Activated CD4-positive, alpha-beta T cell treated with anti-CD3 and anti-CD28 coated beads, Interleukin-2, Interleukin-4, amounts not matched to agents 100 ng/mL and 50 ng/mL, durations not matched to agents 16 hours and 8 hours (primary cell): ENCODE measurements around the gene GFY.
A peak's percentile ranks its signal among the peaks of the same experiment; 100 is the strongest.

Experiments
- DNase-seq: peaks from one replicate; pipeline ENCODE4 v3.0.0-alpha.2; 2020; ENCODE audit warnings: low spot score

Gene GFY

DNA sequence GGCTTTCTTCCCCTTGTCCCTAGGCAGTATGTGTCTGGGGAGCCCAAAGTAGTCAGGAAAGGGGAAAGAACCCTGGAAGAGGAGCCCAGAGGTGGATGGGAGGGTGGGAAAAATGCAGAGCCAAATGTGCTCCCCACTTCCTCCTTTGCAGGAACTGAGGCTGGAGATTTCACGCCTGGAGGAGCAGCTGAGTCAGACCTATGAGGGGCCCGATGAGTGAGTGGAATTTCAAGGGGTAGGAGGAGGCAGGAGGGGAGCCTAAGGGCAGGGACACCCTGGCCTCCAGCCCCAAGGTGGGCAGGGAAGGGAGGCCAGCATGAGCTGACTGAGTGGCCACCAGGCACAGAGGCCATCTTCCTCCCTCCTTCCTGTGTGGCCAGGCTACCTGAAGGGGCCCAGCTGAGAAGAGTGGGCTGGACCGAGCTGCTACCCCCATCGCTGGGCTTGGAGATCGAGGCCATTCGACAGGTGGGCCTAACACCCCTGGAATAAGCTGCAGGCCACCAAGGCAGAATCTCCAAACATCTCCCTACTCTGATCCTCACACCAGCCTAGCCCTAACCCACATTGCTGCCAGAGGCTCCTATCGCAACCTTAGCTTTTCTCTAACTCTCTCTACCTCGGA lies 16.3 kb upstream of the GFY start:
- no peak for DNase-seq

DNA sequence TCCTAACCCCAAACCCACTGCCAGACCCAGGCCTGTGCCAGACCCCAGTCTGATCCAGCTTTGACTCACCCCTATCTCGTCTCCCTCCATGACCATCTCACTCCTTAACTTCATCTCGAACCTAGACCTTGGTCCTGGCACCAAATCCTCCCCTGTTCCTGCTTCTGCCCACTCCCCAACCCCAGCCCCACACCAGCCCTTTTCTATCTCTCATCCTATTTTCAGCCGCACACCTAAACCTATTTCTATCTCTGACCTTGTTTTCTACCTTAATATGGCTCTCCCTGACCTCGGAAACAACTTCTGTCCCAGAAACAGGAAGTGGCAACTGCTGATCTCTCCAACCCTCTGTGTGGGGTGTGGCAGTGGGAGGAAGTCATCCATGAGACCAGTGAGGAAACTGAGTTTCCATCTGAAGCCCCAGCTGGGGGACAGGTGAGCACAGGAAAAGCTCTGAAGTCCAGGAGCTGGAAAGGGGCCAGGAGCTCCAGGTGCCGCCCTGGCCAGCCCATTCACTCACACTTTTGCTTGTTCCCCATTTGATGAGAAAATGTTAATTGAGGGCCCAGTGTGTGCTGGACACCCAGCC lies 15.7 kb upstream of the GFY start:
- DNase-seq = peak; percentile 30

DNA sequence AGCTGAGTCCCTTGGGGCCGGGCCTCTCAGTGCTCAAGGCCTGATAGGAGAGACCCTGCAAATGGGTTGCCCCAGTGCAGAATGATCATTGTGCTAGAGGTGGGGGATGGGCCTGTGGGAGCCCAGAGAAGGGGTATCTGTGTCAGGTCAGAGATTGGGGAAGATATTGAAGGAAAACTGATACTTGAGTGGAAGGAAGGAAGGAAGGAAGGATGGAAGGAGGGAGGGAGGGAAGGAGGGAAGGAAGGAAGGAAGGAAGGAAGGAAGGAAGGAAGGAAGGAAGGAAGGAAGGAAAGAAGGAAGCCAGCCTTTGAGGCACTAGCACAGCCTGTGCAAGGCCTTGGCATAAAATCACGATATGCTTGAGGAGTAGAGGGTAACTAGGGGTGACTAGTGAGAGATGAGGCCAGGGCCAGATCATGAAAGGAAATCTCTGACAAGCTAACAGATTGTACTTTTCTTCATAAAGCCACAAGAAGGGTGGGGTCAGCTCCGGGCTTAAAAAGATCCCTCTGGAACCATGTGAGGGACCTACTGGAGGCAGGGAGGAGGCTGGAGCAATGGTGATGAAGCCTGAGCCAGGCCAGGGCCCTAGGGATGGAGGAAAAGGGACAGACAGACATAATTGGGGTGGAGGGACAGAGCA lies 13.4 kb upstream of the GFY start:
- no peak for DNase-seq

DNA sequence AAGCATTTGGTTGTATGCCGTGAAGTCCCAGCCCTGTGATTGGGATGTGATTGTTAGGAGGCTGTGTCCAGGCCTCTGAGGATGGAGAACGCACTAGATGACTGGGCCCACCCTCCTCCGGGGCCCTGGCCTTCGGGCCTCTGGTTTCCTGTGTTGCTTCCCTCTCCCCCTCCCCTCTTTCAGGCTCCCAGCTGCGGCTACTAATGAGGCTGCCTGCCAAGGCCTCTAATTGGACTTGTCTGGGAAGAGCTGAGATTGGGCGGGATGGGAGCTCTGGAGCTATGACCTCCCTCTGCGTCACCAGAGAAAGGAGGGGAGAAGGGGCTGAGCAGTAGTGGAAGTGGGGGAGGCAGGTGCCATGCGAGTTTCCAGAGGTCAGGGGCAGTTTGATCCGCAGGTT lies 11.8 kb upstream of the GFY start:
- no peak for DNase-seq

DNA sequence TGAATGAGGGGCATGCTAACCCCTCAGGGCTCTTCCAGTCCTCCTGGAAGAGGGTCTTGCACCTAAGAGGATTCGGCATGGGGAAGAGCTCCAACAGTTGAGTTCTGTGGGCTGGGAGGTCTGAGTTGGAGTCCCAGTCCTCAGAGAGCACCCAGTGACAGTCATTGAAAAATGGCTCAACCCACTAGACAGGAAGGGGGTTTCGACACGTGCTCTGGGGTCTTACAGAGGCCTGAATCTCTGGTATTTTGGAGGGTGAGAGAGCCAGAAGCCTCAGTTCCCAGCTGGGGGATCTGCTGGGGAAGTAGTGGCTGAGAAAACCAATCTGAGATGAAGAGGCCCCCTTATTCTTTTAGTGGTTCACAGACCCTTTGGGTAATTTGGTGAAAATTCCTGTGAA lies 10.9 kb upstream of the GFY start:
- no peak for DNase-seq

DNA sequence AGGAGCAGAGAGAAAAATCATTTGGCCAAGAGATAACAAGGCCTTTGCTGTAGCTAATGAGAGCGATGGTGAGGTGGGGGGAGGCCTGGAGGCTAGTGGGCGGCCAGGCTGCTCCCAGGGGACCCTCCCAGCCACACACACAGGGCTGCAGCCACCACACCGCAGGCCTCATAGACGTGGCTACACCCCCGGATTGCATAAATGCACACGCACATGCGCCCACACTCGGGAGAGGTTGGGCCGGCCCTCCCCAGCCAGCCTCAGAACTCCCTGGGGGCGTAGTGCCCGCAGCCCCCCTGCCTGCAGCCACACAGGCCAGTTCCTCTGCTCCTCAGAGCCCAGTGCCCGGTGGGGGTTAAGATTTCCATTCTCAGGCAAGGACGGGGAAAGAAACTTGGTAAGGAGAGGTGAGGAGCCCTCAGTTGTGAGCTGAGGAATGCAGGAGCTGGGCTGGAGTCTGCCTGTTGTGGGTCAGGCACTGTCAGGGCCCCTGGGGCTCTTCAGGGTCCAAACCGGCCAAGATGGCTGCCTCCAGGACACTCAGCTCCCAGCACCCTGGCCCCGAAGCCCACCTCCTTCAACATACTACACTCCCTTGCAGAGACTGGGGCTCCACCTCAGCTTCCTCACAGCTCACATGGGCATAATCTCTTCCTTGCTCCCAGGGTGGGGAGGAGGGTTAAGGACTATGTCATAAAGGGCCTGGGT lies 9.9 kb upstream of the GFY start:
- no peak for DNase-seq

DNA sequence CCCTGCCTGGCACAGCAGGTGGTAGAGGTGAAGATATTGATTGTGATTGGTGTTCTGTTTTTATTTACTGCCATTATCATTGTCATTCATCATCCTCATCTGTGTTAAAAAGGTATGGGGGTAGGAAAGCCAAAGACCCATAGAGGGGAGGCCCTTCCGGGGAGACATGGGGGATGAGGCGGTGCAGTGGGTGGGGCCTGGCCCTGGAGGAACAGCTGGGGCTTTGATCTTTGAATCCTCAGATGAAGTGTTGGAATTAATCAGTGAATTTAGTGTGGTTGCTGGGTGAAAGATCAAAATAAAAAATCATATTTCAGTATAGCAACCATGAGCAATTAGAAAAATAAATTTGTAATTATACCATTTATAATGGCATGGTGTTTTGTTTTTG lies 9.4 kb upstream of the GFY start:
- no peak for DNase-seq

DNA sequence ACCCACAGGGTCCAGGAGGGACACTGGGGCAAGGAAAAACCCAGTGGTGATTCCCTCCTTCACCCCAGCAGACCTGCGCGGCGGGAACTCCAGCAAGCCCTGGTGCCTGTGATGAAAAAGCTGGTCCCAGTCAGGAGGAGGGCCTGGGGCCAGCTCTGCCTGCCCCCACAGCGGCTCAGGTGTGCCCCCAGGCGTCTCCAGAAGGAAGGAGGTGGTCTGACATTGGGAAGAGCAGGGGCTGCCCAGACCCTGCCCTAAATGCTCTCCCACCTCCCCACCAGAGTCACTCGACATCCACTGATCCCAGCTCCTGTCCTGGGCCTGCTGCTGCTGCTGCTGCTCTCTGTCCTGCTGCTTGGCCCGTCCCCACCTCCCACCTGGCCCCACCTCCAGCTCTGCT lies 8.1 kb upstream of the GFY start:
- DNase-seq = no peak

DNA sequence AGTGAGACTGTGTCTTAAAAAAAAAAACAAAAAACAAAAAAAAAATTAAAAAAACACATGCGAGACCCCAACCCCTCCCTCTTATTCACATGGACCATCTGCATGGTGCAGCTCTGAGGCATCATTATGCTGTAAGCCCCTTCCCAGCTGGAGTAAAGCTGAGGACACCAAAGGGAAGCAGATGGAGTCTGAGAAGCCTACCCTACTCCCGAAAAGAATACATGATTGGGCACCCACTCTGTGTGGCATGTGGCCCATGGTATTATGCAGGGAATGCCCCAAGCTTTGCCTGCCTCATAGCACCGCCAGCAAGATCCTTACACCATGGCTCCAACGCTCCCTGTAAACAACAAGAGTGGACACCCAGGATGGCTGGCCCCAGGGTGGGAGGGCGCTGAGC lies 6.7 kb upstream of the GFY start:
- DNase-seq = no peak

DNA sequence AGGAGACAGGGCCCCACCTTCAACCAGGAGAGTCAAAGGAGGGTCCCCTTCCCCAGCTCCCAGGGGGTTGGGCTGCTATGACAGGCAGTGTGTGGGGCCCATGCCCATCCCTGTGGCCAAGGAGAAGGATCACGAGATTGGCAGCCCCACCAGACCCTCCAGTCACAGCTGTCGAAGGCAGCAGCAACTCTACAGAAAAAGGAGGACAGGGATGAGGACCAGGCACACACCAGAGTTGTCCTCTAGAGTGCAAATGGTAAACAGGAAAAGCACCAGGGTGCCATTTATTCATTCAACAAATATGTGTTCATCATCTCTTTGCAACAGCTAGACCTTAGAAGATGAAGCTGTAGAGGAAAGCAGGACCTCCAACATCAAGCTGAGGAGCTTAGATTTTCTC lies 6.0 kb upstream of the GFY start:
- no peak for DNase-seq

DNA sequence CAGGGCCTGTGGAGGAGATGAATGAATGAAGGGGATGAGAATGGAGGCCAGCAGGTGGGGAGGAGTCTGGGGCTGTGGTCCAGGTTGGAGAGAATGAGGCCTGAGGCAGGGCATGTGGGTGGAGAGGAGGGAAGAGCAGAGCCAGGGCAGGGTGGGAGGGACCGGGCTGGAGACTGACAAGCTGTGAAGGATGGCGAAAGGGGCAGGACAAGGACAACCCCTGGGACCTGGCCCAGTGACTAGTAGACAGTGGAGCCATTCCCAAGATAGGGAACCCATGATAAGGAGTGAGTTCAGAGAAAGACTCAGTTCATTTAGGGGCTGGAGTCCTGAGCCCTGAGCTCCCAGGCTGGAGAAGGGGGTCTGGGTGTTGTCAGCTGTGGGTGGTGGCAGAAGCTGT lies 5.0 kb upstream of the GFY start:
- no peak for DNase-seq

DNA sequence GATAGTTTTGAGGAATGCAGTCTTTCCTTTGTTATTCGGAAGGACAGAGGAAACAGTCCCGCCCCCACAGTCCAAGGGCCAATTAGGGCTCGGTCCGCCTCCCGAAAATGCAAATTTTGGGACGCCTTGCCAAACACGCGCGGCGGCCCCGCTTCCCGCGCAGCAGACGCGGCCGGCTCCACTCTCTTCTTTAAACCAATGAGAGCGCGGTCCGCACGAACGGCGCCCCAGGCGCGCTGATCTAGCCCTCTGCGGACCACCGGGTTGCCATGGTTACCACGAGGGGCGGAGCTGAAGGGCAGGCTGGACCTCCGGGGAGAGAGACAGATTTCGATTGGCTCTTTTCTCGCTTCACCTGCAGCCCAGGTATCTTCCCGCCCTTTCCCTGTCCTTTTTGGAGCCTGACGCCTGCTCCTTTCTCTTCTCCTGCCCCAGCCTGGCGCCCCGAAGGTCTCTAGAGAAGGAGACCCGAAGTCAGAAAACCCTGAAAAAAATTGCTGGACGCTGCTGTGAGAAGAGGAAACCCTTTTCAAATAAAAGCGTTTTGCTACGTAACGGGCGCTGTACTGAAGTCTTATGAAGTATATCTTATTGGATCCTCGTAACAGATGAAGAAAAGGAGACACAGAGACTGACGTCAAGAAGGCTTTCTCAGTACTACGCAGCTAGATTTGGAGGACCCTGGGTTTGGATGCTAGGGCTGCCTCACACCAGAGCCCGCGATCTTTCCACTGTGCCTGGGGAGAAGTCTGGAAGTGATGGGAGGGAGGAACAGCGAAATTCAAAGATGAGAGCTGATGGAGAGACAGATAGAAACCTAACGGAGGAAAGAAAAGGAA lies 3.9 kb upstream of the GFY start:
- no peak for DNase-seq

DNA sequence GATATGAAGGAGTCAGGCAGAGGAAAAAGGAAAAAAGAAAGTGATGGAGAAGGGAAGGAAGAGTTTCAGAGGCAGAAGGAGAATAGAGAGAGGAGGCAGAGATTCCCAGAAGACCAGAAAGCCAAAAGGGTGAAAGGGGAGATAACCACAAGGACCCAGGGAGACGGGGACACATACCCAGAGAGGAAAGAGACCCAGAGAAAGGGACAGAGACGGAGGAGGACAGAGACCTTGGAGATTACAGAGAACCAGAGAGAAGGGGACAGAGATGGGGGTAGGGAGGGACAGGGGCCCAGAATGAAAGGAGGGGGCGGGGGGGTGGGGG lies 3.3 kb upstream of the GFY start:
- DNase-seq = no peak

DNA sequence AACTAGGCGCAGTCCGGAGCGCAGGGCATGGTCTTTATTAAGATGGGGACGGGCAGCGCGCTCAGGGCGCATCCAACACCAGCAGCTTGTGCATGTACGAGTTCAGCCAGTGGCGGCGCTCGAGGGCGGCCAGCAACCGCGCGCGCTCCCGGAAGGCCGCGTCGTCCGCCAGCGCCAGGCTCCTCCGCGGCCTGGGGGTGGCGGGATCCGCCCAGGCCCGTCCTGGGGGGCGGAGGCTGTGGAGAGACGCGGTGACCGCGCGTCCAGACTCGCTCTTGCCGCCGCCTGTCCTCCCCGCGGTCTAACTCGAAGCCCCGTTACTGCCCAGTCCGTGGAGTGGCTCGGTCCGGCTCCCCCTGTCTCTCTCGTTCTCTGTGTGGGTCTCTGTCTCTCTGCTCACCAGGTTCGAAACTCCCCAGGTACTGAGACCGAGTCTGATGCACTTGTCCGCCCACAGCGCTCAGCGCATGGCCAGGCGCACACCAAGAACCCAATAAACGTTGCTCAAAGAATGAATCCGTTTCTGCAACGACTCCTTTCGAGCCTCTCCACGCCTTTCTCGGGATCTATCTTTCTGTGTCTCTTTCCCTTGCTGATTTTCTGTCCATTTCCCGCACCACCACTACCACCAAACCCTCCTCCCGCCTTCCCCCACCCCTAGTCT lies 2.6 kb upstream of the GFY start:
- DNase-seq = no peak

DNA sequence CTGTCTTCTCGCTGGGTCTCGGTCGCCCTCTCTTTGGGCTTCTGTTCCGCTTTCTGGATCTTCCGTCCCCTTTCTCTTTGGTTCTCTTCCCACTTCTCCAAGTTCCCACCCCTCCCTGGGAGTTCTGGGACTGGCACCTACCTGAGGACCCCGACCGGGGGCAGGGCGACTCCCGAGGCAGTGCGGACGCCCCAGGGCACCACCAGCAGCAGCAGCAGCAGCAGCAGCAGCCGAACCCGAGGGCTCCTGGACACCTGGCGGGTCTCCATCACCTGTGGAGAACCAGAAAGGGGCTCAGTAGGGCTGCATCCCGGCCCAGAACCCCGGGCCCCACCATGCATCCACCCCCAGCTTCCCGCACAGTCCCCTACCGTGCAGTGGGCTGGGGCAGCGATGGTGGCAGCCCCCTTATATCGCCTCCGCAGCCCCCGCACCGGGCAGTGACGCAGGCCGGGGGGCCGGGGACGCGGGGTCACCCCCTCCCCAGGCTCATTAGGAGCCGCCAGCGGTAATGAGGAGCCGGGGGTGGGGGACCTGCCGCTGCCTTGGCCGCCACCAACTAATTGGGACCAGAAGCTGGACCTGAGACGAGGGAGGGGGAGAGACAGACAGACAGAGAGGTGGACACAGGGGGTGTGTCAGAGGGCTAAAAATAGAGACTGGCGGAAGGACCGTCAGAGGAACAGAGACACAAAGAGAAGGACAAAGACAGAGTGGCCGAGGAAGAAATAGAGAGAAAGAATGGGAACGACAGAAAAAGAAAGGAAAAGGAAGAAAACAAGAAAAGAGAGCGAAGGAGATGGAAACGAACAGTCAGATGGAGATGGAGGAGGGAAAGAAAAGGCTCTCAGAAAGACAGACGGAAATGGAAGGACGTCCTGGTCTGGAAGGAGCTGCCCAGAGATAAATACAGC lies 1.9 kb upstream of the GFY start, which contains the start of gene PTH2:
Gene PTH2 (minus strand): TSS at position 371 of the 914 bp plus-strand sequence. CDS start 102 bp downstream, at position 269.
- no peak for DNase-seq

DNA sequence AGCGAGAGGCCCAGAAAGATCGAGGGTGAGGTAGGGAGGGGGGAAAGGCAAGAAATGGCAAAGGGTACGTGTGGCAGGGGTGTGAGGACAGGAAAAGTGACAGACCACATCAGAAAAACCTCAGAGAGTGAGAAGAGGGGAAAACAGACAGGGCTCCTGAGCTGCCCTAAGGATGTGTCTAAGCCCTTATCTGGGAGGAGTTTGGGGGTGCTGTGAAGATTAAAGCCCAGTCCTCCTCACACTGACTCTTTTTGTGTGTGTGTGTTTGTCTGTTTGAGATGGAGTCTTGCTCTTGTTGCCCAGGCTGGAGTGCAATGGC lies 1.2 kb upstream of the GFY start:
- no peak for DNase-seq

DNA sequence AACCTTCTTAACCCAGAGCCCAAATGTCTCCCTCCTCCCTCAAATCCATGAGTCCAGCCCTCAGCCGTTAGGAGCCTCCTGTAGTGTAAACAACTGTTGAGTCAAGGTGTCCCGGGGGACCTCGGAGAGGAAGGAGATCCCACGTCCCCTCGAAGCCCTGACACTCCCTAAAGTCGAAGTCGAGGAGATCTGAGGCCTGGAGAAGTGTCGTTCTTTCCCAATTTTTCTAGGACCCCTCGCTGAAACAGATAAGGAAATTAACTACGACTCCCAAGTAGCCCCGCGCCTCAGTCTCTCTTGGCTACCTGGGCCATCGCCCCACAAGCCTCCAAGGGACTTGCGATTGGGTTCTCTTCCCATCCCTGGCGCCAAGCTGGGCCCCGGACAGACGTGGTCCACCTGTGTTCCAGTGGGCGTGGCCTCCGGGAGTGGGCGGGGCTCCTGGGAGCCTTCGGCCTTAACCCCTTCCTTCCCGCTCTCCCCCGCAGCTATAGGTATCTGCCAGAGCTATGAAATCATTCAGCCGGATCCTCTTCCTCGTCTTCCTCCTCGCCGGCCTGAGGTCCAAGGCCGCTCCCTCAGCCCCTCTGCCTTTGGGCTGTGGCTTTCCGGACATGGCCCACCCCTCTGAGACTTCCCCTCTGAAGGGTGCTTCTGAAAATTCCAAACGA lies 869 bp downstream of the GFY start:
- no peak for DNase-seq

DNA sequence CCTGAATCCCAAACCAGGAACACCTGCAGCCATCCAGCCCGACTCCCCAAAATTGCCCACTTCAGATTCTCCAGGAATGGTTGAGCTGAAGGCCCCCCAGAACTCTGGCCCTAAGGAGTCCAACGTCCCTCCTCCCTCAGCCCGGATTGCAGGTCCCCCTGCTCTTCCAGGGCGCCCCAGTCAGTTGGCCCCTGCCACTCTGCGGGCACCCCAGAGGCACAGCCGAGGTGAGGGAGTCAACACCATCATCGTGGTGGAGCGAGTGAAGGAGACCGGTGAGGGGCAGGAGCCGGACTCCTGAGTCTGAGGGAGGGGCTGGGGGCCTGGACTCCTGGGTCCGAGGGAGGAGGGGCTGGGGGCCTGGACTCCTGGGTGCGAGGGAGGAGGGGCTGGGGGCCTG lies 2.2 kb downstream of the GFY start:
- DNase-seq = no peak

DNA sequence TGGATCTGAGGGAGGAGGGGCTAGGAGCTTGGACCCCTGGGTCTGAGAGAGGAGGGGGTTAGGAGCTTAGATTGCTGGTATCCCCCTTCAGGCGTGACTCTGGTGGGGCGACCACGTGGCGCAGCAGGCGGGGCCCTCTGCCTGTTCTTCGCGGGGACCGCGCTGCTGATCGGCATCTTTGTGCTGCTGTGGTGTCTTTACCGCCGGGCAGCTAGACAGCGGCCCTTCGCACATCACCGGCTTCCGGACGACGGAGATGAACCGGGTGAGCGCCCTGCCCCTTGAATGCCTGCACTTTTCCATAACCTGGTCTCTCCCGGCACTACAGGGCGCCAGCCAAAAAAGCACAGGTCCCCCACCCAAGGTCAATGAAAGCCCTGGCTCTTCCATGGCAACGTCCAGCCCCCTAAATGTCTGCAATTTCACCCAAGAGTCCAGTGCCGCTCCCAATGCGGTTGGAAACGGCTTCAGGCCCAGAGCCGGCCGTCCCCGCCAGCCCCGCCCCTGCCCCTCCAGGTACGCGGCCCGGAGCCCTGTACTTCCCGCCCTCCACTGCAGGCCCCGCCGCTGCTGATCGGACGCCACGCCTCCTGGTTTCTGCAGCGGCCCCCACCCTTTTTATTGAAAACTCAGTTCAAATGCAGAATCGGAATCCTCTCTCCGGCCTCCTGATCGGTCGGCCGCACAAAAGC lies 2.8 kb downstream of the GFY start:
- DNase-seq = no peak
